Liver (tissue), 9 donors: ENCODE results near the gene LRP5. TPM values are rescaled to one million over a fixed set of nuclear protein-coding genes. Genes with fewer than 3 reads are reported as not detected.

Experiments
- DNase-seq: peaks from one replicate; pipeline ENCODE4 v3.0.0-alpha.2; 2017; ENCODE audit warnings: low spot score
- H3K27ac ChIP-seq, 2 donors: one replicate each; pipeline ENCODE4 v1.7.0; 2013; ENCODE audit warnings: inconsistent platforms in 2 of 2, low read length in 2 of 2, control low read depth in 1 of 2, low read depth in 1 of 2, mild to moderate bottlenecking in 1 of 2
- H3K27me3 ChIP-seq, 4 donors: one replicate each; pipeline versions ENCODE4 v1.6.1 to v1.7.0; 2013; ENCODE audit warnings: low read length in 3 of 4, inconsistent platforms in 1 of 4, mild to moderate bottlenecking in 1 of 4, moderate library complexity in 1 of 4; ENCODE audit not compliant: control insufficient read depth in 4 of 4, insufficient read depth in 4 of 4
- H3K36me3 ChIP-seq, 4 donors: one replicate each; pipeline versions ENCODE4 v1.6.1 to v1.7.0; 2013; ENCODE audit warnings: low read length in 3 of 4, mild to moderate bottlenecking in 3 of 4, low read depth in 1 of 4, moderate library complexity in 1 of 4; ENCODE audit not compliant: control insufficient read depth in 4 of 4, insufficient read depth in 3 of 4
- H3K4me1 ChIP-seq, 4 donors: one replicate each; pipeline versions ENCODE4 v1.6.1 to v1.7.0; 2013; ENCODE audit warnings: low read length in 3 of 4, mild to moderate bottlenecking in 3 of 4, moderate library complexity in 1 of 4; ENCODE audit not compliant: control insufficient read depth in 4 of 4, insufficient read depth in 4 of 4
- H3K4me3 ChIP-seq, 3 donors: one replicate each; pipeline versions ENCODE4 v1.6.1 to v1.7.0; 2013; ENCODE audit warnings: low read length in 3 of 3, control low read depth in 1 of 3, low read depth in 1 of 3, mild to moderate bottlenecking in 1 of 3
- H3K9ac ChIP-seq, 2 donors: one replicate each; pipeline ENCODE4 v1.7.0; 2013; ENCODE audit warnings: low read length in 2 of 2, mild to moderate bottlenecking in 2 of 2, moderate library complexity in 2 of 2, control low read depth in 1 of 2, low read depth in 1 of 2
- H3K9me3 ChIP-seq, 4 donors: one replicate each; pipeline versions ENCODE4 v1.6.1 to v1.7.0; 2013; ENCODE audit warnings: low read length in 3 of 4; ENCODE audit not compliant: control insufficient read depth in 4 of 4
- EGR1 ChIP-seq, 2 donors: IDR thresholded peaks; 2 replicates each; pipeline ENCODE4 v1.6.1; 2016 to 2018; ENCODE audit warnings: antibody characterized with exemption in 2 of 2, low read depth in 2 of 2
- GABPA ChIP-seq, 2 donors: IDR thresholded peaks in 1 of 2; conservative IDR thresholded peaks in 1 of 2; 2 replicates each; pipeline ENCODE4 v1.6.1; 2016; ENCODE audit warnings: antibody characterized with exemption in 2 of 2, mild to moderate bottlenecking in 1 of 2, moderate library complexity in 1 of 2
- HNF4A ChIP-seq, 2 donors: conservative IDR thresholded peaks; 2 replicates each; pipeline ENCODE4 v1.6.1; 2016; ENCODE audit warnings: antibody characterized with exemption in 2 of 2, mild to moderate bottlenecking in 2 of 2
- JUND ChIP-seq, 2 donors: IDR thresholded peaks; 2 replicates each; pipeline ENCODE4 v1.6.1; 2016; ENCODE audit warnings: antibody characterized with exemption in 2 of 2
- MAX ChIP-seq: IDR thresholded peaks from 2 replicates; pipeline ENCODE4 v1.6.1; 2016; ENCODE audit warnings: antibody characterized with exemption
- NR2F2 ChIP-seq: IDR thresholded peaks from 2 replicates; pipeline ENCODE4 v1.6.1; 2016; ENCODE audit warnings: antibody characterized with exemption
- REST ChIP-seq: IDR thresholded peaks from 2 replicates; pipeline ENCODE4 v1.6.1; 2016; ENCODE audit warnings: antibody characterized with exemption, mild to moderate bottlenecking
- RXRA ChIP-seq, 2 donors: IDR thresholded peaks; 2 replicates each; pipeline ENCODE4 v1.6.1; 2017 to 2018; ENCODE audit warnings: antibody characterized with exemption in 2 of 2, mild to moderate bottlenecking in 1 of 2
- SP1 ChIP-seq: IDR thresholded peaks from 2 replicates; pipeline ENCODE4 v1.6.1; 2018; ENCODE audit warnings: antibody characterized with exemption, mild to moderate bottlenecking
- TAF1 ChIP-seq: conservative IDR thresholded peaks from 2 replicates; pipeline ENCODE4 v1.6.1; 2016; ENCODE audit warnings: antibody characterized with exemption, mild to moderate bottlenecking
- YY1 ChIP-seq: IDR thresholded peaks from 2 replicates; pipeline ENCODE4 v1.6.1; 2016; ENCODE audit warnings: antibody characterized with exemption, mild to moderate bottlenecking
- WGBS: extraction: QIAGEN DNeasy Blood & Tissue Kit; methylation state at CpG from one replicate; pipeline ENCODE4 v1.1.7; 2013; 5-methylcytosine and 5-hydroxymethylcytosine counted together
- polyA plus RNA-seq, 2 donors: library from polyadenylated mRNA; stranded (reverse) in 1 of 2; unstranded in 1 of 2; fragments of 200-250 nt in 1 of 2; fragments of >200 nt in 1 of 2; fragmentation: Nextera tagmentation in 1 of 2; extraction: Ambion mirVana in 1 of 2; gene quantifications; one replicate each; pipeline versions ENCODE4 v1.2.1 to v1.2.3, GENCODE V29; 2013 to 2015
- total RNA-seq, 2 donors: library from RNA; depleted of rRNA; stranded (reverse); fragments of >200 nt; gene quantifications; one replicate each; pipeline ENCODE4 v1.2.3, GENCODE V29; 2014
- TF ChIP-seq, protein P1 (sequence below): fragments of 150-350 bp; IDR thresholded peaks from 2 replicates; pipeline ENCODE4 v1.5.1; 2017; ENCODE audit warnings: improper control_type of control experiment, low read depth, low read length; ENCODE audit not compliant: missing input control
- donor health status: healthy.
- donor health status: healthy.
- donor health status: healthy.
- donor health status: healthy.
- donor health status: healthy.

Gene LRP5
- total and polyA plus RNA-seq, 4 donors = 48.9 to 99.3 (median 71.3) TPM

DNA sequence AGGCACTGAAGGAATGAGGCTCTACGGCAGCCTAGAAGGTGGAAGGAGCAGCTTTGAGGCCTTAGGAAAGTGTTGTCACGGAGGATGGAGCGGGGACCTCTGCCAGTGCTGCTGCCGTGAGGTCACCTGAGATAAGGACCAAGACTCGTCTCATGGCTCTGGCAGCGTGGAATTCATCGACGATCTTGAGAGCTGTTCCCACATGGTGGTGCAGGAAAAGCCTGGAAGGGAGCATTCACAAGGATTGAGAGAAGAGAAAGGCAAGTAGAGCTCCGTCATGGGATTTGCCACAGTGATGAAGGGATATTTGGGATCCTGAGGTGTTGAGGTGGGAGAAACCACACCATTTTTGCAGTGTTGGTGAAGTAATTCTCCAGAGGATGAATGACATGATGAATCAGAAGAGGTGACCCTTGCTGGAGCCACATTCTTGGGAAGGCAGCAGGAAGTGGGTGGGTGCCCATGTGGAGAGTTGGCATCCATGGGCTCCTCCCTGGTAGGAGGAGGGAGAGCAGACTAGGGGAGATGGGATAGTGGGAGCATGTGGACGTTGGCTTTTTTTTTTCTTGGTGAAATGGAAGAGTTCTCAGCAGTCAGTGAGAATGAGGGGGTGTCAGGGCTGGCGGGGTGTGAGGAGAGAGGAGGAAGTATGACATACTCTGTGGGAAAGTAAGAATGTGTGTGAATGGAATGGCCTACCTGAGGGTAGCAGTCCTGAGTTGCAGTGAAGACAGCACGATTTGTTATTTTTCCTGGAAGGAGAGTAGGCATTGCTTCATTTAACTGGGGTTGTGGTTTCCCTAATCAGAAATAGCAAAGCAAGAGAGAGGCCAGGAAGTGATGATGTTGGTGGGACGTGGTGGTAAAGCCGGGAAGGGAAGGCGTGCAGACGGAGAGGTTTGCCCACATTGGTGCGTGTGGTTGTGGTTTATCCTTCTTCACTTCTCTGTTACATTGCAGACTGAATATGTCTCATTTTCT, 159.3 kb downstream of the LRP5 start:
- TF ChIP-seq GABPA (IDR thresholded peaks at IDR 0.05 in 1 of 2, conservative IDR thresholded peaks at IDR 0.05 in 1 of 2) = no peak
- no peak for TF ChIP-seq REST
- no peak for TF ChIP-seq SP1
- TF ChIP-seq TAF1 = no peak
- TF ChIP-seq MAX = no peak
- TF ChIP-seq YY1 = no peak
- TF ChIP-seq EGR1 (IDR thresholded peaks at IDR 0.05; ENCODE audit: low read depth in 2 of 2) = no peak
- TF ChIP-seq, protein P1, sequence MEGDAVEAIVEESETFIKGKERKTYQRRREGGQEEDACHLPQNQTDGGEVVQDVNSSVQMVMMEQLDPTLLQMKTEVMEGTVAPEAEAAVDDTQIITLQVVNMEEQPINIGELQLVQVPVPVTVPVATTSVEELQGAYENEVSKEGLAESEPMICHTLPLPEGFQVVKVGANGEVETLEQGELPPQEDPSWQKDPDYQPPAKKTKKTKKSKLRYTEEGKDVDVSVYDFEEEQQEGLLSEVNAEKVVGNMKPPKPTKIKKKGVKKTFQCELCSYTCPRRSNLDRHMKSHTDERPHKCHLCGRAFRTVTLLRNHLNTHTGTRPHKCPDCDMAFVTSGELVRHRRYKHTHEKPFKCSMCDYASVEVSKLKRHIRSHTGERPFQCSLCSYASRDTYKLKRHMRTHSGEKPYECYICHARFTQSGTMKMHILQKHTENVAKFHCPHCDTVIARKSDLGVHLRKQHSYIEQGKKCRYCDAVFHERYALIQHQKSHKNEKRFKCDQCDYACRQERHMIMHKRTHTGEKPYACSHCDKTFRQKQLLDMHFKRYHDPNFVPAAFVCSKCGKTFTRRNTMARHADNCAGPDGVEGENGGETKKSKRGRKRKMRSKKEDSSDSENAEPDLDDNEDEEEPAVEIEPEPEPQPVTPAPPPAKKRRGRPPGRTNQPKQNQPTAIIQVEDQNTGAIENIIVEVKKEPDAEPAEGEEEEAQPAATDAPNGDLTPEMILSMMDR = no peak
- no peak for TF ChIP-seq NR2F2
- no peak for TF ChIP-seq JUND (IDR thresholded peaks at IDR 0.05)
- TF ChIP-seq RXRA (IDR thresholded peaks at IDR 0.05) = no peak
- Histone ChIP-seq H3K27me3 (no peaks in the 10 kb centered on the region), H3K27ac (no peak overlapping the region), H3K4me1 (peaks cover 1 to 36% (median 32%) of the 10 kb centered on the region in 4 donors), H3K9ac (no peak overlapping the region), H3K36me3 (peaks cover 0 to 3% (median 1%) of the 10 kb centered on the region in 4 donors), H3K4me3 (no peak overlapping the region), H3K9me3 (no peaks in the 10 kb centered on the region)
- DNase-seq = no peak
- 85% methylated on average over 17 of the region's 17 CpGs for WGBS

GRCh38 chr11:68472778-68473177, 160.4 kb downstream of the LRP5 start:
- WGBS = 93% methylated on average over 2 of the region's 2 CpGs
- Histone ChIP-seq H3K9me3 (no peaks in the 10 kb centered on the region), H3K27ac (no peak overlapping the region), H3K9ac (no peak overlapping the region), H3K36me3 (peaks cover 0 to 3% (median 1%) of the 10 kb centered on the region in 4 donors), H3K4me3 (no peak overlapping the region), H3K4me1 (peaks cover 1 to 36% (median 30%) of the 10 kb centered on the region in 4 donors), H3K27me3 (no peaks in the 10 kb centered on the region)
- no peak for DNase-seq
- no peak for TF ChIP-seq NR2F2
- TF ChIP-seq HNF4A (conservative IDR thresholded peaks at IDR 0.05) = no peak
